22Rv1 (cell line): ENCODE results near the gene SYNJ2.

Experiments used
- H3K27ac ChIP-seq: fragments of 450-650 bp; 2 replicates; pipeline ENCODE4 v1.5.1; 2017
- CTCF ChIP-seq: fragments of 450-650 bp; IDR thresholded peaks from 2 replicates; pipeline ENCODE4 v1.5.1; 2017; ENCODE audit warnings: mild to moderate bottlenecking
- ZFX ChIP-seq: fragments of 450-650 bp; IDR thresholded peaks from 2 replicates; pipeline ENCODE4 v1.6.1; 2017; ENCODE audit warnings: antibody characterized with exemption, borderline replicate concordance

The SYNJ2 gene

GRCh38 chr6:158048589-158048988, 66.9 kb downstream of the SYNJ2 start:
- TF ChIP-seq CTCF (no peak), ZFX (no peak)
- no peak overlapping the region for H3K27ac ChIP-seq

- TF ChIP-seq ZFX: no peak
- no peak for TF ChIP-seq CTCF
- H3K27ac ChIP-seq: no peak overlapping the region
These were observed 67.7 kb downstream of the SYNJ2 start for GRCh38 chr6:158049055-158050028.

GRCh38 chr6:158050107-158050735, 68.6 kb downstream of the SYNJ2 start:
- no peak for TF ChIP-seq ZFX
- no peak for TF ChIP-seq CTCF
- H3K27ac ChIP-seq: no peak overlapping the region

- H3K27ac ChIP-seq: no peak overlapping the region
- TF ChIP-seq CTCF (no peak), ZFX (no peak)
These were observed 69.3 kb downstream of the SYNJ2 start for GRCh38 chr6:158050955-158051354.

- TF ChIP-seq CTCF (no peak), ZFX (no peak)
- no peak overlapping the region for H3K27ac ChIP-seq
These were observed 70.3 kb downstream of the SYNJ2 start for GRCh38 chr6:158051968-158052367.

GRCh38 chr6:158053377-158054313, 72.0 kb downstream of the SYNJ2 start:
- no peak for TF ChIP-seq CTCF

More at GRCh38 chr6:158053377-158054313, 72.0 kb downstream of the SYNJ2 start:
- no peak overlapping the region for H3K27ac ChIP-seq
